Measurements from ENCODE around the gene REV3L.
A peak's percentile ranks its signal among the peaks of the same experiment; 100 is the strongest.
"Not testable (repeated sequence)": the region's sequence is repeated elsewhere in the genome, so short reads cannot be mapped to it uniquely, and the experiment has no call there.

Gene REV3L

GRCh38 chr6:111482959-111483735 lies at the start of gene REV3L:
REV3L (minus strand) TSS chr6:111483218; CDS start chr6:111482888, 330 bp downstream.
- DNase-seq (ENCODE audit: low read depth in 2 of 2): peak; percentile 88 to 90

DNA sequence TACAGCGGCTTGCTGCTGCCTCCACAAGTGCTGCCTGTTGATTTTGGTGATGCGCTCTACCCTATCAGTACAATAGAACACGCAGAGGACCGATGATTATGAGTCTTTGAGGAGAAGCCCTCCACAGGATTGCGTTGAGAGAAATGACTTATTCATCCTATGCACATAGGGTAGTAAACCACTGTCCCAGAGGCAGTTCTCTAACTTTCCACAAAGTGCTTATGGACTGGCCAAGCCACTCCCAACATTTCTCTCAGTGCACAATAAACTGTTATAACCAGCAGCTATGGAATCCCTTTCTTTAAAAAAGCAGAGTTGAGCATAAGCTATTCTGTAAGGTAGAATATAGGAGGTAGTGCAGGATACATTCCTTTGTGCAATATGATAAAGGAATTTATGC lies 48.2 kb upstream of the REV3L start:
- DNase-seq (ENCODE audit: low read depth in 2 of 2): no peak

GRCh38 chr6:111530667-111531066 lies 47.6 kb upstream of the REV3L start:
- no peak for DNase-seq (ENCODE audit: low read depth in 2 of 2)

DNA sequence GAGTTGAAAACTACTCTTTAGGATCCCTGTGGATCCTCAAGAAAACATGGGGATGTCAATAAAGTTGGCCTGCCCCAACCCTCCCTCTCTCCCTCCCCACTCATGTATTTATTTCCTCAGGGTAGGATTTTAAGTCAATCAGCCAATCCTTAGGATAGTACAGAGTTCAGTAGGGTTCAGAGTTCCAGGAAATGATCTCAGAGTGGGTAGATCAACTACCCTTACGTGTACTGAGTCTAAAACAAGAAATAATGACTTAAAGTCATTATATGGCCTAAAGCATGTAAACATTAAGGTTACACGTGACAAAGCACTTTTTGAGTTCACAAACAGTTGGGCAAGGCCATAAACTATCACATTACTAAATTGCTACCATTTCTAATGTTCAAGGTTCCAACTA lies 47.2 kb upstream of the REV3L start:
- DNase-seq (ENCODE audit: low read depth in 2 of 2): no peak

- no peak for DNase-seq (ENCODE audit: low read depth in 2 of 2)
Measured at GRCh38 chr6:111527367-111527766, 44.3 kb upstream of the REV3L start.

- no peak for DNase-seq (ENCODE audit: low read depth in 2 of 2)
Measured at GRCh38 chr6:111524735-111525134, 41.7 kb upstream of the REV3L start.

DNA sequence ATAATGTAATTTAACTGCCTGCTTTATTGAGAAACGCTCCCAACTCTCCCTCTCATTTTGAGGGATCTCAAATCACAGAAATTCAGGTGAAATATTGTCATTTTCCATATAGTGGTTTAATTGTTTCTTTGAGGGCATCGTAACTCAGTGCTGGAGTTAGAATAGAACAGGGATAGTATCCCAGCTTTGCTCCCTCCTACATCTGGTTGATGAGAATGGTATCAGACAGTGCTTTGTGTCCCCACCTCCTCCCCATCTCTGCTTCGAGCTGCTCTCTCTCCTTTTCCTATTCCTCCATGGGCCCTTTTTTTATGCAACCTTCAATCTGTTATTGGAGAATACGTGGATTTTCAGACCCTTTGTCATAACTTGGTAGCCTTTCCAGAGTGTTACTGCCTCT lies 41.2 kb upstream of the REV3L start:
- no peak for DNase-seq (ENCODE audit: low read depth in 2 of 2)

DNA sequence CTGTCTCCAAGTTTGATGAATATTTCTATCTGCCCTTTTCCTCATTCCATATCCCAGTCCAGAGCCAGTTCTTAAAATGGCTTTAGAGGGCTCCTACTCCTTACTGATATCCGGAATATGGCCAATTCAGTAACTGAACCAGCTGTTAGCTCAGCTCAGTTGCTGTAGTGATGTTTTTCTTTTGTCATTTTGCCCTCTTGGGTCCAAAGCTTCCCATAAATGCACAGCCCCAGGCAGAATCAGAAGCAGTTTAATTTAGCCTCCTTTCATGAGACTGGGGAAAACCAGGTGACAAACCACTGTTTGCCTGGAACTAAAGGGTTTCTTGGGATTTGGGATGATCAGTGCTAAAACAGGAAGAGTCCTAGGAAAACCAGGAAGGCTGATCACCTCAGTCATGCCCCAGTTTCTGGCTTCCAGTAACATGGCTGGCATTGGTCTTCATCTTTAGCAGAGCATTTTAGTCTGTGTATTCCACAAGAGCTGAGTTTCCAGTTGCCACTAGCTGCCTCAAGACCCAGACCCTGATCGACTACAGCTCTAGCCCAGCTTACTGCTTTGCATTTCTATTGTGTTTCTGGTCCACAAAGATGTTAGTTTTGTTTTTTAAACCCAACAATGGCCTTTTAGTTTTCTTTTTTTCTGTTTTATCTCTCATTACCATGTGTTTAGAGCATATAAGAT lies 40.6 kb upstream of the REV3L start:
- no peak for DNase-seq (ENCODE audit: low read depth in 2 of 2)

DNA sequence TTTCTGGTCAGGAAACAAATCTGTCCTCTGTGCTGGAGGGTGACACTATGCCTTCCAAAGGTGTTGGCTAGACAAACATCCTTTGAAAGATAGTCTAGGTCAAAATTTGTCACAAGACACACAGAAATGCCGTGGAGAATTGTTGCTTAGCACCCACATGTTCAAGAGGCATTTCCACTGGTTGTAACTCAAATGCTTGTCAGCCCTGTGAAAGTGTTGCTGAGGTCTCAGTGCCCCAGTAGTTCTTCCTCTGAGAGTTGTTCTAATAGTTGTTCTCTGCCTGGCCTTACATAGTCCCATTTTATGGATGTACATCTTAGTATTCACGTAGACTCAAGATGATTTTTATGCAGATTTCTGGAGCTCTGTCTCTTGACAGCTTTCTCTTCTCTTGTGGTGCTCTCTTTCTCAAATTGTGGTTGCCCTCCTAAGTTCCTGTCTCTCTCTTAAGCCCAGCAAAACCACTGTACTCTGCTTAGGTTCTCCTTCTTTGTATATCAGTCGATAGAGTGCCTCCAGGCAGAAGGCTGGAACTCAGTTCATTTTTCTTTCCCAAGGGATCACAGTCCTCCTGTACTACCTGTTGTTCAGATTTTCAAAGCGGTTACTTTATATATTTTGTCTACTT lies 39.5 kb upstream of the REV3L start:
- DNase-seq (ENCODE audit: low read depth in 2 of 2): no peak

GRCh38 chr6:111521497-111522270 lies 38.7 kb upstream of the REV3L start:
- no peak for DNase-seq (ENCODE audit: low read depth in 2 of 2)

- DNase-seq (ENCODE audit: low read depth in 2 of 2): no peak
Measured at GRCh38 chr6:111520524-111520923, 37.5 kb upstream of the REV3L start.

DNA sequence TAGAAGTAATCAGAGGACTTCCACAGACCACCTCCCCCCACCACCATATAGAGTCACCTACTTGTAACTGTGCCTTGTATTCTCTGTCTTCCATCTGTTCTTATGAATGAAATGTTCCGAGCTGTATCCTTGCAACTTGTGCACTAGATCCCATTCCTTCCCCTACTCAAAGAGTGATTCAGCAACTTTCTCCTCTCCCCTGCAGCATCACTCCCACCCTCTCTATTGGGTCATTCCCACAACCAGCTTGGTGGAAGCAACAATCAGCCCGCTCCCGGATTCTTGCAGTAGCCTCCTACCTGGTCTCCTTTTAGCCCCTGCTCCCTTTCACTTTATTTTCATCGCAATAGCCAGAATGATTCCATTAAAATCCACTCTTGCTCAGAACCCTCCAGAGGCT lies 34.9 kb upstream of the REV3L start:
- DNase-seq (ENCODE audit: low read depth in 2 of 2): no peak

GRCh38 chr6:111515259-111515658 lies 32.2 kb upstream of the REV3L start:
- no peak for DNase-seq (ENCODE audit: low read depth in 2 of 2)

- DNase-seq (ENCODE audit: low read depth in 2 of 2): not testable (repeated sequence)
Measured at GRCh38 chr6:111514531-111514930, 31.5 kb upstream of the REV3L start.

- DNase-seq (ENCODE audit: low read depth in 2 of 2): not testable (repeated sequence)
Measured at GRCh38 chr6:111507219-111507618, 24.2 kb upstream of the REV3L start.

GRCh38 chr6:111505498-111505897 lies 22.5 kb upstream of the REV3L start:
- not testable (repeated sequence) for DNase-seq (ENCODE audit: low read depth in 2 of 2)

DNA sequence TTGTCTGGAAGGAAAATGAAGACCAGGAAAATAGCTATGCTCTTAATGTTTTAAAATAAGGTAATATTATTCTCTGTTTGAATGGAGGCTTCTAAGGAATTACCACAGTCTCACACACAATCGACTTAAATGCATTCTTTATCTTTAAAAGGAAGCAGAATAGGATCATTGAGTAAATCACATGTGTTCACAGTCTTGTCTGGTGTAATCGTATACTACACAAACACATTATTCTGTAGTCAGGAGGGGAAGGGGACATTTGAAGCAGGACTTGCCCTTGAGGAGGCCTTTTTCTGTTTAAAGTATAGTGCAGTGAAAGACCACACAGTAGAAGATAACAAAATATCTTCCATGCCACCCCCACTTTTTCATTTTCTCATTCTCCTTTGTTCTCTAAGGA lies 20.6 kb upstream of the REV3L start:
- no peak for DNase-seq (ENCODE audit: low read depth in 2 of 2)

GRCh38 chr6:111503194-111503593 lies 20.2 kb upstream of the REV3L start:
- DNase-seq (ENCODE audit: low read depth in 2 of 2): peak; percentile 48 to 49

GRCh38 chr6:111502154-111502553 lies 19.1 kb upstream of the REV3L start:
- DNase-seq (ENCODE audit: low read depth in 2 of 2): no peak

DNA sequence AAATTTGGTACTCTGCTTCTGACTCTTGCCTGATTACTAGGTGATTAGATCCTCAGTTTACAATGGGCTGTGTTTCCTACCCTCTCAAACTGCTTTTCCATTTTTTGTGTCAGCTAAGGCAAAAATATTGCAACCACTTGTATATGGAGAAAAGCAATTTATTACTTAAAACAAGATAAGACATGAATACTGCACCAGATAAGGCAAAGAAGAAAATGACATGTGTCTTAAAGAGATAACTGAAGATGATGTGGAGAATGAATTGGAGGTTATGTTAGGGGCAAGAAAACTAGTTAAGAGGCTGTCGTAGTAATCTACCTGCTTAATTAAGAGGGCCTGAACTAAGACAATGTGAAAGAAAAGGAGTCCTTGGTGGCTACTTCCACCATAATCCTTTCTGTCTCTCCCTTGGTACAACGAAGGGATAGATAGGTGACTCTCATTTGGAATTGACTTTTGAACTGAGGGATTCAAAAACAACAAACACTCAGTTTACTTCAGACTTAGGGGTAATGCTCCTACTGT lies 16.3 kb upstream of the REV3L start:
- no peak for DNase-seq (ENCODE audit: low read depth in 2 of 2)

DNA sequence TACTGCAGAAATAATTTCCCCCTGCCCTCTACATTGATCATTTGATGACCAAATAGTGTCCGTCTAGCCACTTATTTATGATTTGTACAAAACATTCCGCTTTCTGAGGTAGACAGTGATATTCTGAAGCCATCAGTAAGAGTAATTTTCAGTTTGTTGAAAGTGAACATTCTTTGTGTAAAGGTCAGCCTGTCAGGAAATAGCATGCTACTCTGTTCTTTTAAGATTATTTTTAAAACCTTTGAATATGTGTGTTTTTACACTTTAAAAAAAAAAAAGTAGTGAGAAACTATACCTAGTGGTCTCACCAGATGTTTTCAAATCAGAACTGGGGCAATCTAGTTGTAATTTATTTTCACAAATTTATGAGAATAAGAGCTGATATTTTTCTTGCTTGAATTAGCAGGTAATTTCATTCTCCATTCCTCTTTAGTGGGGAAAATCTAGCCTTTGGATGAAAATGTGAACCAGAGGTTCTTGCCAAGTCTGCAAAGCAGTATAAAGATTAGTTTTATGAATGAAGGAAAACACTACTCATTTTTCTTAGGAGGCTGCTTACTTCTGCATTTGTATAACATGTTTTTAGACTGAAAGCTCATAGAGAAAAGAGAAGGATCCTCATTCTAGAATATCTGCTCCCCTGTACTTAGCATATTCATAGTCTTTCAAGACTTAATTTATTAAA lies 12.1 kb upstream of the REV3L start:
- DNase-seq (ENCODE audit: low read depth in 2 of 2): no peak
